Measurements from ENCODE around the gene TSPAN33.
"Not testable (repeated sequence)": the region's sequence is repeated elsewhere in the genome, so short reads cannot be mapped to it uniquely, and the experiment has no call there.

The TSPAN33 gene

DNA sequence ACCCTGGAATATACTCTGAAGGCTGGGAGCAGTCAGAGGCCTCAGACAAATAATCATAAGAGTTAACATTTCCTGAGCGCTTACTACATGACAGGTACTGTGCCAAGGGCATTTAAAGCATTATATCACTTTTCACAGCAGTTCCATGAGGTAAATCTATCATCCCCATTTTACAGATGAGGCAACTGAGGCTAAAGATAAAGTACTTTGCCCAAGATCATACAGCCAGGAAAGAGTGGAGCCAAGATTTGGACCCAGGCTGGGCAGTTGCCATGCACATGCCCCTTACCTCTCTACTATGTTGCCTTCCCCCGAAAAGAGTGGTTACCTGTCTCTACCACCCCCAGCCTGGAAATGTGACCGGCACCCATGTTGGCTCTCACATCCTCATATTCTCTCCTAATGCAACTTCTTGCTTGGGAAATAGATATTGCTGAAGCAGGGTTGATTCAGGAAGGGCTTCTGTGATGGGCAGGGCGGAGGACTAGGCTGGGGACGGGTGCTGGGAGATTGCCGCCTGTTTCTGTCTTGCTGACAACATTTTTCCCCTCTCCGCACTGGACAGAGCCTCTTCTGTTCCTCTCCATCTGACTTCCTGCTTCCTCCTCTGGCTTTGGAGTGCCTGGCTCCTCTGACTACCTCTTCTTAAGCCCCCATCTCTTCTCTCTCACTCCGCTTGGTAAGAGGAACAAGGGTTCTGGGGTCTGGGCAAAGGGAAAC is 57.7 kb downstream of the TSPAN33 start:
- no peak for TF ChIP-seq ZNF274 (IDR thresholded peaks at IDR 0.05; ENCODE audit: low read depth, low read length)
- no peak overlapping the region for H3K4me3 ChIP-seq (ENCODE audit: low read length)

DNA sequence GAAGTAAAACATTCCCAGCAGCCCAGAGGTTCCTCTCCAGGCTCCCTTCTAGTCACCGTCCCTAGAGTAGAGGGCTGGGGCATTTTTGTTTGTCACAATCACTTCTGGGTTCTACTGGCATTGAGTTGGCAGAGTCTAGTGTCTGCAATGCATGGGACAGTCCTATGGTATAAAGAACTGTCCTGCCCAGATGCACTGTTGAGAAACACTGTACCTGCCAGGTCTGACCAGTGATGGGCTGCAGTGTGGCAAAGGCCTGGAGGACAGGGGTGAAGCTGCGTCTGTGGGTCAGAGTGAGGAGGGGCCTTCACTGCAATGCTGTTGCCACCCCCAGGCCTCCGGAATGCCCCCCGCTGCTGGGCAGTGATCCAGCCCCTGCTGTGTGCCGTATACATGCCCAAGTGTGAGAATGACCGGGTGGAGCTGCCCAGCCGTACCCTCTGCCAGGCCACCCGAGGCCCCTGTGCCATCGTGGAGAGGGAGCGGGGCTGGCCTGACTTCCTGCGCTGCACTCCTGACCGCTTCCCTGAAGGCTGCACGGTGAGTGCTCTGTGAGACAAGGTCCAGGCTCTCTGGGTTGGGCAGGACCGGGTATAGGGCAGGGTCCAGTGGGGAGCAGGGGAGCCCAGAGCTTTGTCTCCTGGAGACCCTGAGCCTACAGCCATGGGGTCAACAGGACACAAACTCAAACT is 58.7 kb downstream of the TSPAN33 start:
- no peak overlapping the region for H3K4me3 ChIP-seq (ENCODE audit: low read length)
- no peak for TF ChIP-seq ZNF274 (IDR thresholded peaks at IDR 0.05; ENCODE audit: low read depth, low read length)

DNA sequence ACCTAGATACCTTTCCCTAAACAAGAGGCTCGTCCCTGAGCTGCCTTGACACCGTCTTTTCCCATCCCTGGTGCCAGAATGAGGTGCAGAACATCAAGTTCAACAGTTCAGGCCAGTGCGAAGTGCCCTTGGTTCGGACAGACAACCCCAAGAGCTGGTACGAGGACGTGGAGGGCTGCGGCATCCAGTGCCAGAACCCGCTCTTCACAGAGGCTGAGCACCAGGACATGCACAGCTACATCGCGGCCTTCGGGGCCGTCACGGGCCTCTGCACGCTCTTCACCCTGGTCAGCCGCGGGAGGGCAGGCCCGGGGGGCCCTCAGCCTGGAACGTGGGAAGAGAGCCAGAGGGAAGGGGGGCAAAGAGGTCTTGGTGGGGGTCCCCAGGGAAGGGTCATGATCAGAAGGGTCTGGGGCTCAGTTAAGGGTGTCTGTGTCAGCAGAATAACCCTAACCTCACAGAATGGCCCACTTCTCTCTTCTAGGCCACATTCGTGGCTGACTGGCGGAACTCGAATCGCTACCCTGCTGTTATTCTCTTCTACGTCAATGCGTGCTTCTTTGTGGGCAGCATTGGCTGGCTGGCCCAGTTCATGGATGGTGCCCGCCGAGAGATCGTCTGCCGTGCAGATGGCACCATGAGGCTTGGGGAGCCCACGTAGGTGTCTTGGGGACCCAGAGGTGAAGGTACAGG is 60.8 kb downstream of the TSPAN33 start:
- no peak overlapping the region for H3K4me3 ChIP-seq (ENCODE audit: low read length)
- TF ChIP-seq ZNF274 (IDR thresholded peaks at IDR 0.05; ENCODE audit: low read depth, low read length) = no peak

DNA sequence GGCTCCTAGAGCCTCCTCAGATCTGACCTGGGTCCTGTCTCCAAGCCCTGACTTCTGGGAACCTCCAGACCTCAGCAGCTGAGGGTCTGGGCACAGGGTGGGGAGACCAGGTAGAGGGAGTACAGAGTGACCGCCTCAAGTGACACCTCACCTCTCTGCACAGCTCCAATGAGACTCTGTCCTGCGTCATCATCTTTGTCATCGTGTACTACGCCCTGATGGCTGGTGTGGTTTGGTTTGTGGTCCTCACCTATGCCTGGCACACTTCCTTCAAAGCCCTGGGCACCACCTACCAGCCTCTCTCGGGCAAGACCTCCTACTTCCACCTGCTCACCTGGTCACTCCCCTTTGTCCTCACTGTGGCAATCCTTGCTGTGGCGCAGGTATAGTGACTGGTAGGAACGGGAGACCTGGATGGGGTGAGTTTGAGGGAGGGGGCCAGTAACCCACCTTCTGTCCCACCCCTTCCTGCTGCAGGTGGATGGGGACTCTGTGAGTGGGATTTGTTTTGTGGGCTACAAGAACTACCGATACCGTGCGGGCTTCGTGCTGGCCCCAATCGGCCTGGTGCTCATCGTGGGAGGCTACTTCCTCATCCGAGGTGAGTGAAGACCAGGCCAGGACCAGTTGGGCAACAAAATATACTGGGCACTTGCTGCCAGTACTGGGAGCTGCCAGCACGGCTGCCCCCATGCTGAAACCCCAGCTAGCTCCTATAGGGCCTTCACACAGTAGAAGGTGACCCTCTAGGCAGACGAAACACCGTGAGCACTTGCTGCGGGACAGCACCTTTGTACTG is 61.7 kb downstream of the TSPAN33 start:
- no peak for TF ChIP-seq ZNF274 (IDR thresholded peaks at IDR 0.05; ENCODE audit: low read depth, low read length)
- H3K4me3 ChIP-seq (ENCODE audit: low read length) = no peak overlapping the region

DNA sequence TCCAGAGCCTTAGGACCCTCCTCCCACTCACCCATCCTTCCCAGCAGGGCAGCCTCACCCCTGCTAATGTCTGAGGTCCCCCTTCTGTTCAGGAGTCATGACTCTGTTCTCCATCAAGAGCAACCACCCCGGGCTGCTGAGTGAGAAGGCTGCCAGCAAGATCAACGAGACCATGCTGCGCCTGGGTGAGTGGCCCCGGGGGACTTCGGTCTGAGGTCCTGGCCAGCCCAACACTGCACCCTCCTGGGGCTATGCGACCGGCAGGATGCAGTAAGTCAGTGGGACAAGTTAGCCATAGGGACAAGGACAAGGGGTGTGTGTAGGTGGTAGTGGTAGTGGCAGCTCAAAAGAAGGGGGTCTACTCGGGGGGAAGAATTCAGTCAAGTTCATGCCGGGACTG is 64.2 kb downstream of the TSPAN33 start:
- no peak for TF ChIP-seq ZNF274 (IDR thresholded peaks at IDR 0.05; ENCODE audit: low read depth, low read length)
- no peak overlapping the region for H3K4me3 ChIP-seq (ENCODE audit: low read length)

DNA sequence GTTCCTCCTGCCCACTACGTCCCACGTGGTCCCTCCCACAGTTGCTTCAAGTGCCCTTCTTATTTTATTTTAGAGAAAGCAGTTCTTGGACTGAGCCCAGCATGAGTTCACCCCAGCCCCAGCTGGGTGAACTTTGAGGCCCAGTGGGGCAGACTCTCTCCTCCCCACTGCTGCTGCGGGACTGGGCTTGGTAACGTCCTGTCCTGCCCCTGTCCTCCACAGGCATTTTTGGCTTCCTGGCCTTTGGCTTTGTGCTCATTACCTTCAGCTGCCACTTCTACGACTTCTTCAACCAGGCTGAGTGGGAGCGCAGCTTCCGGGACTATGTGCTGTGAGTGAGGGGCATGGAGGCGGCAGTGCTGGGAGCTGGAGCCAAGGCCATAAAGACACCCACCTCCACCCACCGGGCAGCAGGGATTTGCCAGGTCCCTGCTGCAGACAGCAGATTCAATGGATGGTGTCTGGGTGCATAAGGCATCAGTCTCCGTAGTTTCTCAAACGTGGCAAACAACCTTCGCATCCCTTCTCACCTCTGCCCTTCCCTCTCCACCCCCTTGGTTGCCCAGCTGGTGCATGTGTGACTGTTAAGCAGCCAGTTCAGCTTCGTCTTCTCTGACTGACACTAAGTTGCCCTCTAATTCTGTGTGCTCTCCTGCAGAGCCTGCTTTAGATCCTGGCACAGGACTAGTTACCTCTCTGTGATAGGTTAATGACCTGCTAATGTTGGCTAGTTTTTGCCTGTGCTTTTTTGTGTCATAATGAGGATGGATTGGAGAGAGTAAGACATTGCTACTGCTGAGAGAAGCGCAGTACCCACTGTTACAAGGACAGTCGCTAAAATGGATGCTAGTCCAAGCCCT is 64.8 kb downstream of the TSPAN33 start:
- no peak for TF ChIP-seq ZNF274 (IDR thresholded peaks at IDR 0.05; ENCODE audit: low read depth, low read length)
- no peak overlapping the region for H3K4me3 ChIP-seq (ENCODE audit: low read length)

DNA sequence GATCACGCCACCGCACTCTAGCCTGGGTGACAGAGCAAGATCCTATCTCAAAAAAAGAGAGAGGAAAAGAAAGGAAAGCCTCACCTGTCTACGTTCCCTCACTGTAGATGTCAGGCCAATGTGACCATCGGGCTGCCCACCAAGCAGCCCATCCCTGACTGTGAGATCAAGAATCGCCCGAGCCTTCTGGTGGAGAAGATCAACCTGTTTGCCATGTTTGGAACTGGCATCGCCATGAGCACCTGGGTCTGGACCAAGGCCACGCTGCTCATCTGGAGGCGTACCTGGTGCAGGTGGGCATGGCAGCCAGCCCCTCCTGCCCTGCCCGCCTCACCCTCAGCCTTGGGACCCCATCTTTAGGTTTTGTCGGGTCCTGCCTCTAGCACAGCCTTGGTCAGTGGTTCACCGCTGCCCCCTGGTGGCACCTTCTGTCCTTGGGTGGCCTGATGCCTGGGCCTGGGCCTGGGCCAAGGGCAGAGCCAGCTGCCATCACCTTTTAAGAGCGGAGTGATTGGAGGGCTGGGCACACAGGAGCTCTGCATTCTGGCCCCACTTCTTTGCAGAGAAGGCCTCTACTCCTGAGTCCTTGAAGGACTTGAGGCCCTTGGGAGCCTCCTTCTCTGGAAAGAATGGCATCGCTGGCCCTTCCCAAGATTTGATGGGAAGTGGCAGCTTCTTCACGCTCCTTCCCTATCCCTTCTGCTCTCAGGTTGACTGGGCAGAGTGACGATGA is 65.9 kb downstream of the TSPAN33 start:
- no peak overlapping the region for H3K4me3 ChIP-seq (ENCODE audit: low read length)
- no peak for TF ChIP-seq ZNF274 (IDR thresholded peaks at IDR 0.05; ENCODE audit: low read depth, low read length)

DNA sequence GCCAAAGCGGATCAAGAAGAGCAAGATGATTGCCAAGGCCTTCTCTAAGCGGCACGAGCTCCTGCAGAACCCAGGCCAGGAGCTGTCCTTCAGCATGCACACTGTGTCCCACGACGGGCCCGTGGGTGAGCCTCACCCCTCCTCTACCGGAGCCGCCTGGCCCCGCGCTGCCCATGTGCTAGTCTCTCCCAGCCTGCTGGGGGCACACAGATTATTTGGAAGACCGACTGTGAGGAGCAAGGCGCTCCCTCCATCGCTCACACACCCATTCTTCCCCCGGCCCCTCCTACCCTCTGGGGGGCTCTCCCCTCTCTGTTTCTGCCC is 66.4 kb downstream of the TSPAN33 start:
- TF ChIP-seq ZNF274 (IDR thresholded peaks at IDR 0.05; ENCODE audit: low read depth, low read length) = no peak
- no peak overlapping the region for H3K4me3 ChIP-seq (ENCODE audit: low read length)

DNA sequence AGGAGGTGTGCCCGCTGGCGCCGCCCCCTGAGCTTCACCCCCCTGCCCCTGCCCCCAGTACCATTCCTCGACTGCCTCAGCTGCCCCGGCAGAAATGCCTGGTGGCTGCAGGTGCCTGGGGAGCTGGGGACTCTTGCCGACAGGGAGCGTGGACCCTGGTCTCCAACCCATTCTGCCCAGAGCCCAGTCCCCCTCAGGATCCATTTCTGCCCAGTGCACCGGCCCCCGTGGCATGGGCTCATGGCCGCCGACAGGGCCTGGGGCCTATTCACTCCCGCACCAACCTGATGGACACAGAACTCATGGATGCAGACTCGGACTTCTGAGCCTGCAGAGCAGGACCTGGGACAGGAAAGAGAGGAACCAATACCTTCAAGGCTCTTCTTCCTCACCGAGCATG is 67.6 kb downstream of the TSPAN33 start:
- no peak for TF ChIP-seq ZNF274 (IDR thresholded peaks at IDR 0.05; ENCODE audit: low read depth, low read length)
- no peak overlapping the region for H3K4me3 ChIP-seq (ENCODE audit: low read length)

DNA sequence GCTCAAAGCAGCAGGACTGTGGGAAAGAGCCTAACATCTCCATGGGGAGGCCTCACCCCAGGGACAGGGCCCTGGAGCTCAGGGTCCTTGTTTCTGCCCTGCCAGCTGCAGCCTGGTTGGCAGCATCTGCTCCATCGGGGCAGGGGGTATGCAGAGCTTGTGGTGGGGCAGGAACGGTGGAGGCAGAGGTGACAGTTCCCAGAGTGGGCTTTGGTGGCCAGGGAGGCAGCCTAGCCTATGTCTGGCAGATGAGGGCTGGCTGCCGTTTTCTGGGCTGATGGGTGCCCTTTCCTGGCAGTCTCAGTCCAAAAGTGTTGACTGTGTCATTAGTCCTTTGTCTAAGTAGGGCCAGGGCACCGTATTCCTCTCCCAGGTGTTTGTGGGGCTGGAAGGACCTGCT is 68.1 kb downstream of the TSPAN33 start:
- TF ChIP-seq ZNF274 (IDR thresholded peaks at IDR 0.05; ENCODE audit: low read depth, low read length) = no peak
- no peak overlapping the region for H3K4me3 ChIP-seq (ENCODE audit: low read length)

DNA sequence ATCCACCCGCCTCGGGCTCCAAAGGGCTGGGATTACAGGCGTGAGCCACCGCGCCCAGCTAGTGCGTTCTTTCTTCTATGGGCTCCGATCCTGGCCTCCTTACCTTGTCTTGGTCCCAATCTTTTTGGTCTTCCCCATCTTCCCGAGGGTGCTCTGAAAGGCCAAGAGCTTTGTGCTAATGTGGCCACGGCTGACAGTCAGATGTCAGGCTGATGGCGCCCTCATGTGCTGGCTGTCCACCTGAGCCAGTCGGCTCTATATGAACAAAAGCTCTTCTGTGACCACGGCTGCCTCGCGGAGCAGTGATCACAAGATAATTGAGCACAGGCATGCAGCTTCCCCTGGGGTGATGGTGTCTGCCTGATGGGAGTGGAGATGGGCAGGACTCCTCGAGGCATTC is 69.3 kb downstream of the TSPAN33 start:
- no peak for TF ChIP-seq ZNF274 (IDR thresholded peaks at IDR 0.05; ENCODE audit: low read depth, low read length)

DNA sequence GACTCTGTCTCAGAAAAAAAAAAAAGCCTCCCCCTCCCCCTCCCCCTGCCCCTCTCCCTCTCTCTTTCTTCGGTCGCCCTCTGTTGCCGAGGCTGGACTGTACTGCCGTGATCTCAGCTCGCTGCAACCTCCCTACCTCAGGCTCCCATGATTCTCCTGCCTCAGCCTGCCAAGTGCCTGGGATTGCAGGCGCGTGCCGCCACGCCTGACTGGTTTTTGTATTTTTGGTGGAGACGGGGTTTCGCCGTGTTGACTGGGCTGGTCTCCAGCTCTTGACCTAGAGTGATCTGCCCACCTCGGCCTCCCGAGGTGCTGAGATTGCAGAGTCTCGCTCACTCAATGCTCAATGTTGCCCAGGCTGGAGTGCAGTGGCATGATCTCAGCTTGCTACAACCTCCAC is 71.2 kb downstream of the TSPAN33 start:
- not testable (repeated sequence) for H3K4me3 ChIP-seq (ENCODE audit: low read length)

More for the DNA sequence above, 69.3 kb downstream of the TSPAN33 start:
- no peak overlapping the region for H3K4me3 ChIP-seq (ENCODE audit: low read length)

DNA sequence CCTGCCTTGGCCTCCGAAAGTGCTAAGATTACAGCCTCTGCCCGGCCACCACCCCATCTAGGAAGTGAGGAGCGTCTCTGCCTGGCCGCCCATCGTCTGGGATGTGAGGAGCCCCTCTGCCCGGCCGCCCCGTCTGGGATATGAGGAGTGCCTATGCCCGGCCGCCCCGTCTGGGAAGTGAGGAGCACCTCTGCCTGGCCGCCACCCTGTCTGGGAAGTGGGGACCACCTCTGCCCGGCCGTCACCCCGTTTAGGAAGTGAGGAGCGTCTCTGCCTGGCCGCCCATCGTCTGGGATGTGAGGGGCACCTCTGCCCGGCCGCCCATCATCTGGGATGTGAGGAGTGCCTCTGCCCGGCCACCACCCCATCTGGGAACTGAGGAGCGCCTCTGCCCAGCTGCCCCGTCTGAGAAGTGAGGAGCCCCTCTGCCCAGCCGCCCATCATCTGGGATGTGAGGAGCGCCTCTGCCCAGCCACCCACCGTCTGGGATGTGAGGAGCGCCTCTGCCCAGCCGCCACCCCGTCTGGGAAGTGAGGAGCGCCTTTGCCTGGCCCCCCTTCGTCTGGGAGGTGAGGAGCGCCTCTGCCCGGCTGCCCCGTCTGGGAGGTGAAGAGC is 71.7 kb downstream of the TSPAN33 start:
- not testable (repeated sequence) for H3K4me3 ChIP-seq (ENCODE audit: low read length)

DNA sequence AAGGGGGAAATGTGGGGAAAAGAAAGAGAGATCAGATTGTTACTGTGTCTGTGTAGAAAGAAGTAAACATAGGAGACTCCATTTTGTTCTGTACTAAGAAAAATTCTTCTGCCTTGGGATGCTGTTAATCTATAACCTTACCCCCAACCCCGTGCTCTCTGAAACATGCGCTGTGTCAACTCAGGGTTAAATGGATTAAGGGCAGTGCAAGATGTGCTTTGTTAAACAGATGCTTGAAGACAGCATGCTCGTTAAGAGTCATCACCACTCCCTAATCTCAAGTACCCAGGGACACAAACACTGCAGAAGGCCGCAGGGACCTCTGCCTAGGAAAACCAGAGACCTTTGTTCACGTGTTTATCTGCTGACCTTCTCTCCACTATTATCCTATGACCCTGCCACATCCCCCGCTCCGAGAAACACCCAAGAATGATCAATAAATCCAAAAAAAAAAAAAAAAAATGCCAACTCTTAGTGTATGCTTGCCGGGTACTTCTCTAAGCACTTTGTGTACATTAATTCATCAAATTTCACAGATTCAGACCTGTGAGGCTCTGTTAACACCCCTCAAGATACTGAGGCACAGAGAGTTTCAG is 72.4 kb downstream of the TSPAN33 start:
- not testable (repeated sequence) for H3K4me3 ChIP-seq (ENCODE audit: low read length)
